ENCODE results near the gene CLEC3A.
"Not testable (repeated sequence)": the region's sequence is repeated elsewhere in the genome, so short reads cannot be mapped to it uniquely, and the experiment has no call there.

The CLEC3A gene, protein sequence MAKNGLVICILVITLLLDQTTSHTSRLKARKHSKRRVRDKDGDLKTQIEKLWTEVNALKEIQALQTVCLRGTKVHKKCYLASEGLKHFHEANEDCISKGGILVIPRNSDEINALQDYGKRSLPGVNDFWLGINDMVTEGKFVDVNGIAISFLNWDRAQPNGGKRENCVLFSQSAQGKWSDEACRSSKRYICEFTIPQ

GRCh38 chr16:78022347-78023060, at the start of gene CLEC3A:
Gene CLEC3A, plus strand, starts transcription at chr16:78022548. Its CDS starts 79 bp downstream, at chr16:78022627.
- no peak for DNase-seq (ENCODE audit: low spot score)

DNA sequence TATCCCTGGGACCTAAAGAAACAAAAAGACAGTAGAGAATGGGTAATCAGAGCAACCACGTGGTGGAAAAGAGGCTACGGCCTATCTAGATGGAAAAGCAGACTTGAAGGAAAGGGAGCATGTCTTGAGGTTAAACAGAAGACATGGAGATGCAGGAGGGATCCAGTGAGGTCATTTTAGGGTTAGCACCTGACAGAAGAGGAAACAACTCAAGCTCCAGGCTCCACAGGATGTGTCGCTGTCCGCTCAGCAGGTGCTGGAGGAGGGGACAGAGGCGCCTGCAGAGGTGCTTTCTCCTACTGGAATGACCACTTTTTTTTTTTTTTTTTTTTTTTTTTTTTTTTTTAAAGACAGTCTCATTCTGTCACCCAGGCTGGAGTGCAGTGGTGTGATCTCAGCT, 47.5 kb upstream of the CLEC3A start:
- DNase-seq (ENCODE audit: low spot score), result no peak

GRCh38 chr16:77975942-77976341, 46.4 kb upstream of the CLEC3A start:
- DNase-seq (ENCODE audit: low spot score), result no peak

- DNase-seq (ENCODE audit: low spot score), result no peak
Observed at GRCh38 chr16:77977339-77977738, 45.0 kb upstream of the CLEC3A start.

DNA sequence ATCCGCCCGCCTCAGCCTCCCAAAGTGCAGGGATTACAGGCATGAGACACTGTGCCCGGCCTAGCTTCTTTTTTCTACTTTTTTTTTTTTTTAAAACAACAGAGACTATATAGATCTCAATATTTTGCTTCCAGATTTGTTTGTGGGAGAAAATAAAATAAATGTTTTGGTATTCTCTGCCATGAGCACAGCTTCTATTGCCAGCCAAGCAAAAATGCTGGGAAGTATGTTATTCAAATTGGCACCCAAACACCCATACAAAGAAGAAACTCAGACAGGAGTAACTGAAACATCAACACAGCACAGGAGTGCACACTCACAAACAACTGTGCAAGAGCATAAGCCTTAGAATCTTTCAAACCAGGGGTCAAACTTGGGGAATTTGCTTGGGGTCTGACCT, 37.2 kb upstream of the CLEC3A start:
- DNase-seq (ENCODE audit: low spot score), result no peak

GRCh38 chr16:77986011-77986740, 36.2 kb upstream of the CLEC3A start:
- DNase-seq (ENCODE audit: low spot score), result no peak

DNA sequence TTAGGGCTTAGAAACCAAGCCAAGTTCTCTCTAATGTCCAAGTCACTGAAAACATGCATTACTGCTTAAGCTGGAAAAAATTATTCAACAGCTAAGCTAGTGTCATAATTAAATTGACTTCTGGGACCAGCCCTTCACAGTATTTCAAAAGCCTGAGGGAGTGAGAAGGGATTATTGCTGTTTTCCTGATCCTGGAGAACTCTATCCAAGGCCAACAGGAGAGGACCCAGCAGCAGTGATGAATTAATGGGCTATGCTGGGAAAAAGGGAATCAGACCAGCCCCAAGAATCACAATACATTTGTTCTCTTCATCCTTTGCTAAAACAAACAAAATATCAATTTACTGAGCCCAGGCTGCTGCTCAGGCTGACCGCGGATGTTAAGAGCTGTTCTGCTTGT, 34.5 kb upstream of the CLEC3A start:
- no peak for DNase-seq (ENCODE audit: low spot score)

- DNase-seq (ENCODE audit: low spot score), result no peak
Observed at GRCh38 chr16:77989846-77990245, 32.5 kb upstream of the CLEC3A start.

GRCh38 chr16:77991701-77992100, 30.6 kb upstream of the CLEC3A start:
- DNase-seq (ENCODE audit: low spot score), result no peak

DNA sequence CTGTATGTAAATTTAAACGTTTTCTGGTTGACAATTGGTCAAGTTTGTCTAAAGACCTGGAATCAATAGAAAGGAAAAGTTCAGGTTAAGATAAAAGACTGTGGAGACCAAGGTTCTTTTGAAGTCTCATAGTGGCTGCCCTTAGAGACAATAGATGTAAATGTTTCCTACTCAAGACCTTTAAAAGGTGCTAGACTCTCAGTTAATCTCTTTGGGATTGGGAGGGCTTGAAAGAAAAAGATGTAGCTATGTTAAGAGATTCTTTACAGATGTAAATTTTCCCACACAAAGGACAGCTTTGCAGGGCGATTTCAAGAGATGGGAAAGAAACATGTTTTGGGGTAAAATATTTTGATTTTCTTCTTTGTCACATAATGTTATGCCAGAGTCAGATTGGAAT, 30.0 kb upstream of the CLEC3A start:
- DNase-seq (ENCODE audit: low spot score), result not testable (repeated sequence)

DNA sequence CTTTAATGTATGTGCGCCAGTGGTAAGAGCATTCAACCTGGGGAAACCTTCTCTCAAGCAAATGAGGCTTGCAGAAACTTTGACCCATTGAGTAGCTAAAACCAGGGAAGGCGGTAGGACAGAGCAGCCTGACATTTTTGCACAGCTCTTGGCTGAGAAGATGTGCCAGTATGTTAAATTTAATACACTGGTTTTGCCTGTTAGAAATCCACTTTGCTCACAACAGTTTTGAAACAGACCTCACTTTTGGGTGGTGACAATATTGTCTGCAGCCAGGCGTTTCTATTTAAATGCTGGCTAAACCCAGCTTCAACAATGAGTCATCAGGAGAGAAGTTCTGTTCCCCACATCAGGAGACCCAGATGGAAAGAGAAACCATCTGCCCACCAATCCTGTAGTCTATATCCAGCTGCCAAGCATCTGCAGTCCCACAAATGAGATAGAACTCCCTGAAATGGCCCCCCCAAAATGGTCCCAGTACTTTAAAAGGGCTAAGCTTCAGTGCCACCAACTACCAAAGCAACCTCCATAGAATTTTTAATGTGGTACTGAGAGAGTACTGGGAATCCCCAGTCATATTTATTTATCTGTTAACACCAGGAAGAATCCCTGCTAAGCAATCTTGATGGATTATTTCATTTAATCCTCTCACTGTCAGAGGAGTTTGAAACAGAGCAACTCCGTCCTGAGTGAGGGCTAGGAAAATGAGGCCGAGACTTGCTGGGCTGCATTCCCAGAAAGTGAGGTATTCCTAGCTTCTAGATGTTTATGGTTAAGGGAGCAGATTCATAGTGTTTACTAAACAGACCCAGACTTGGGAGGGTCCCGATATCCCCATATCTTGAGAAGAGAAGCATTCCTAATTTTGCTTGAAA, 29.0 kb upstream of the CLEC3A start:
- no peak for DNase-seq (ENCODE audit: low spot score)

DNA sequence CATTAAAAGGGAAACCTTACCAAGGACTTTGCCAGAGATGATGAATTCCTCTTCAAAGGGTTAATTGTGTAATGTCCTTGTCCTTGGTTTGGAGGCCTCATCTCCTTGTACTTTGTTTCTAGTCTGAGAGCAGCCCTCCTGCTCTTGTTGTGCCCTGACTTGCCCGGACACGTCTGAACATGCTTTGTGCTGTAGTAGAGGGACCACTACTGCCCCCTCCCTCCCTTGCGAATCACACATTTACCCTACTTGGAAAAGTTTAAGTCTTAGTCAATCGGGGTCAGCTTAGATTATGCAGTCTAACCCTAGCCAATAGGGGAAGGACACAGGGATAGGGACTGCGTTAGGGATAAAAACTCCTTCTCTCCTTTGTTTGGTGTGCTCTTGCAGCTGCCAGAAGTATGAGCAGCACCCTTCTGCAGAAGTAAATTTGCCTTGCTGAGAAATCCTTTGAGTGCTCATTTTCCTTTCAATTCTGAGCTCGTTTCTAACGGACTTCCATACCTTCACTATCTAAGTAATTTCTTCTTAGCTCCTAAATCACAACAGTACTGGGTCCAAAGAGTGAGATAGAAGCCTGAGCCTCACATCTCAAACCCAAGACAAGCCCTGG, 26.4 kb upstream of the CLEC3A start:
- DNase-seq (ENCODE audit: low spot score), result no peak

- DNase-seq (ENCODE audit: low spot score), result no peak
Observed at GRCh38 chr16:77998350-77999023, 23.9 kb upstream of the CLEC3A start.

DNA sequence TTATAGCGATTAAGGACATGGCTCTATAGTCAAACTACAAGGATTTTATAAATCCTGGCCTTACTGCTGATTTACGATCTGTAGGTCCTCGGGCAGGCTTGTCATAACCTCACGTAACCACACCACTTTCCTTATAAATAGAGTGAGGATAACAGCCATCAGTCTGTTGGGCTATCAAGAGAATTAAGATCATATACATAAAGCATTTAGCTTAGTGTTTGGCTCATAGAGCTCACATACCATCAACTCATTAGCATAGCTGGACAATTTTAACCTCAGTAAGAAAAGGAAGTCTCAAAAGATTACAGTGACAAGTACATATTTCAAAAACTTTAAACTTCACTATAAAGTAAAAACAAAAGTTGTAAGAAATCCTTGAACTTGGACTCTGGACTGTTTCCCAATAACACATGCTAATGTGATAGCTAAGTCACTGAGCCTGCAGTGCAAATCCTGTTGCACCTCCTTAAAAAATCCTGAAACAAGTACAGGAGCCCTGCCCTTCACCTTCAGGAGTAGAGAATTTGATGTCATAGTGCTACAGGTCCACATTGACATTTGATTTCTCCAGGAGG, 20.8 kb upstream of the CLEC3A start:
- DNase-seq (ENCODE audit: low spot score), result no peak

- peak; percentile 78 for DNase-seq (ENCODE audit: low spot score)
Observed at GRCh38 chr16:78002915-78003538, 19.3 kb upstream of the CLEC3A start.

DNA sequence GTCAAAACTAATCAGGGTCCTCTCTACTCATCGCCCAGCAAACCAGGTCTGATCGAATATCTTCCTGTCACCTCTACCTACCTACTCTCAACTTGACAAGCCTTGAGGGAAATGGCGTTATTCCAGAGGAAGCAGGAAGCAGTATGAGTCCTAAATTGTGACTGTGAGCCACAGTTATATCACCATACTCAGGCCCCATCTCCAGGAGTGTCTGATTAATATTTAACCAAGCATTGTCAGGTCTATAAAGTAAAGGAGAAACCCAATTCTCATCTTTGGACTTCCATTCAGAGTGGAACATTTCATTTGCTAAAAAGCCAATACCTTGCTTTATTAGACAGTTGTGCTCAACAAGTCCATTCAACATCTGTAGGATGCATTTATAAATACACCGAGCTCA, 17.8 kb upstream of the CLEC3A start:
- DNase-seq (ENCODE audit: low spot score), result no peak

- peak; percentile 9 for DNase-seq (ENCODE audit: low spot score)
Observed at GRCh38 chr16:78005881-78006280, 16.5 kb upstream of the CLEC3A start.

GRCh38 chr16:78007121-78007520, 15.2 kb upstream of the CLEC3A start:
- no peak for DNase-seq (ENCODE audit: low spot score)

DNA sequence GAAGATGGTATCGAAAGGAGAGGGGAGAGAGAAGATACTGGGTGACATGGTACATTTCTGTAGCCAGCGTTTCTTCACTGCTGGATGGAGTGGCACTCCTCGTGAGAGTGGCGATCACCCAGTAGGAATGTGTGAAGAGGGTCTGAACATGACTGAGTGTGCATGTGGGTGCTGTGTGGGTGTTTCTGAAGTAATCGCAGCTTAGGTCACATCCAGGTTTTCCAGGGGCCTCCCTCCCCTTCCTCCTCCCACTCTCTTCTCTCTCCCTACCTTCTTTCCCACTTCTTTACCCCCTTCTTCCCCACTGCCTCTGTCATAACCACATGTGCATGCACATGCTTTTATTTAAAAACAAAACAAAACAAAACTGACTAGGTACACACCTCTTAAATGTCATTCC, 1.8 kb downstream of the CLEC3A start:
- DNase-seq (ENCODE audit: low spot score), result no peak

DNA sequence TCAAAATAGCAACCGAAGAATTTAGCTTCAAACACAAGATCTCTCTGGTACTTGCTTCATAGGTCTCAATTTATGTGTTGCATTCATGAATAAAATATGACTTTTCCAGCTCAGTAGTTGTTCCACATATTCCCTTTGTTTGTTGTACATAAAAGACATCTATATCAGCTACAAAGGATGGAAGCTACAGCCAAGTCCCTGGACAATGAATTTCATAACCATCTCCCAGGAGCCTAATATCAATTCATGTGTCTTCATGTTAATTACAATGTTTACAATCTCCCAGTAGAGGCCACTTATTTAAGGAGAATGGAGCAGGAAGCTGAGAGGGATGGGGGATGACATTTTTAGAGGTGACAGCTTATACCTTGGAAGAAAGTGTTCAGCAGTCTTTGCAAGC, 3.3 kb downstream of the CLEC3A start:
- no peak for DNase-seq (ENCODE audit: low spot score)
